HG02798 (cell line): ENCODE results near the gene EYS.

Source experiments
- ATAC-seq: cut with Tn5 transposase; IDR thresholded peaks from one replicate; pipeline ENCODE4 v1.9.1; 2021; ENCODE audit warnings: mild to moderate bottlenecking; ENCODE audit not compliant: unreplicated experiment, poor library complexity

EYS gene

GRCh38 chr6:64227863-64228262, 1479.2 kb downstream of the EYS start:
- ATAC-seq: no peak

- ATAC-seq: no peak
These were observed 1481.5 kb downstream of the EYS start for GRCh38 chr6:64225503-64225902.

GRCh38 chr6:64224819-64225218, 1482.2 kb downstream of the EYS start:
- no peak for ATAC-seq

- ATAC-seq: no peak
These were observed 1485.2 kb downstream of the EYS start for GRCh38 chr6:64221776-64222175.

GRCh38 chr6:64220801-64221200, 1486.2 kb downstream of the EYS start:
- ATAC-seq: no peak

GRCh38 chr6:64217721-64218620, 1489.1 kb downstream of the EYS start:
- ATAC-seq: peak; percentile 63

- ATAC-seq: no peak
These were observed 1492.7 kb downstream of the EYS start for GRCh38 chr6:64214373-64214772.

GRCh38 chr6:64213697-64214096, 1493.3 kb downstream of the EYS start:
- ATAC-seq: no peak

GRCh38 chr6:64197246-64197645, 1509.8 kb downstream of the EYS start:
- ATAC-seq: no peak

- no peak for ATAC-seq
These were observed 1520.4 kb downstream of the EYS start for GRCh38 chr6:64186592-64186991.

GRCh38 chr6:64185621-64186020, 1521.4 kb downstream of the EYS start:
- ATAC-seq: no peak

GRCh38 chr6:64175296-64175695, 1531.7 kb downstream of the EYS start:
- no peak for ATAC-seq

- ATAC-seq: no peak
These were observed 1536.7 kb downstream of the EYS start for GRCh38 chr6:64170316-64170715.

- ATAC-seq: no peak
These were observed 1546.5 kb downstream of the EYS start for GRCh38 chr6:64160486-64160885.

- ATAC-seq: no peak
These were observed 1552.0 kb downstream of the EYS start for GRCh38 chr6:64155063-64155462.

GRCh38 chr6:64146876-64147275, 1560.2 kb downstream of the EYS start:
- ATAC-seq: no peak

- ATAC-seq: no peak
These were observed 1560.9 kb downstream of the EYS start for GRCh38 chr6:64146094-64146493.

GRCh38 chr6:64145658-64146057, 1561.4 kb downstream of the EYS start:
- ATAC-seq: no peak

- ATAC-seq: no peak
These were observed 1563.9 kb downstream of the EYS start for GRCh38 chr6:64143101-64143500.

GRCh38 chr6:64141680-64142079, 1565.3 kb downstream of the EYS start:
- ATAC-seq: no peak

GRCh38 chr6:64128301-64129024, 1578.6 kb downstream of the EYS start:
- no peak for ATAC-seq
